Uterine smooth muscle cell (primary cell): Measurements from ENCODE around the gene ARHGEF16. TPM values are rescaled to one million over a fixed set of nuclear protein-coding genes. Genes with fewer than 3 reads are reported as not detected.

ENCODE experiments used
- total RNA-seq: library from RNA; depleted of rRNA; stranded (reverse); fragments of >200 nt; gene quantifications from 2 replicates; pipeline ENCODE4 v1.2.3, GENCODE V29; 2014

Gene ARHGEF16
- total RNA-seq = 0.11 TPM in 1 of 2 replicates, not detected in the other

GRCh38 chr1:3453891-3454810, at the start of gene ARHGEF16:
Gene ARHGEF16 (plus strand): TSS chr1:3454665. CDS start chr1:3463085, 8,420 bp downstream.

Other genes with a start within 250 kb of the ARHGEF16 start
- 0.77 and 2.5 TPM in 2 replicates for gene MEGF6, start 156.8 kb downstream of the ARHGEF16 start, total RNA-seq
- 23.8 and 24.7 TPM in 2 replicates for gene TPRG1L, start 170.3 kb downstream of the ARHGEF16 start, total RNA-seq
- gene WRAP73, start 195.4 kb downstream of the ARHGEF16 start, total RNA-seq = 19.9 and 20.1 TPM in 2 replicates
- under 0.01 and 0.12 TPM in 2 replicates for gene TP73, start 197.9 kb downstream of the ARHGEF16 start, total RNA-seq